DND-41 (cell line): Measurements from ENCODE around the gene CCDC167.

Experiments
- EZH2 ChIP-seq: IDR thresholded peaks from 3 replicates; pipeline ENCODE4 v1.6.1; 2012; ENCODE audit warnings: borderline replicate concordance, low read depth, mild to moderate bottlenecking, moderate library complexity, low read length, inconsistent platforms; ENCODE audit not compliant: severe bottlenecking
- TF ChIP-seq, protein P1 (sequence below): IDR thresholded peaks from 2 replicates; pipeline ENCODE4 v1.5.1; 2012; ENCODE audit warnings: borderline replicate concordance, low read length, moderate library complexity, mild to moderate bottlenecking; ENCODE audit not compliant: poor library complexity, severe bottlenecking; ENCODE audit errors: extremely low read depth

DNA sequence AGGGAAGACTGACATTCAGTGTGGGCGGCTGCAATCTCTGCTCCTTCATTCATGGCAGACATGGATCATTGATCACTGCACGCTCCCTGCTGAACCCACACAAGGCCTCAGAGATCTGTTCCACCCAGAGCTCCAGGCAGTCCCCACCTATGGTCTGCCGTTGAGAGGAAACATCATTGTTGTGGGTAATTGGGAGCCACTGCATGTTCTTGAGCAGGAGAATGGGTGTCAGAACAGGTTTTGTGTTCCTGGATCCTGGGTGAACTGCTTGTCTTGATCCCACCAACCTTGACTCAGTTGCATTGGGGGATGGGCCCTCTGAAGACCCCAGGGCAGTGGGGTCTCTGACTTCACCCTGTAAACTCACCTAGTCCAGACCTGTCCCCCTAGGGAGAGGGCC, 23.1 kb upstream of the CCDC167 start:
- TF ChIP-seq, protein P1, sequence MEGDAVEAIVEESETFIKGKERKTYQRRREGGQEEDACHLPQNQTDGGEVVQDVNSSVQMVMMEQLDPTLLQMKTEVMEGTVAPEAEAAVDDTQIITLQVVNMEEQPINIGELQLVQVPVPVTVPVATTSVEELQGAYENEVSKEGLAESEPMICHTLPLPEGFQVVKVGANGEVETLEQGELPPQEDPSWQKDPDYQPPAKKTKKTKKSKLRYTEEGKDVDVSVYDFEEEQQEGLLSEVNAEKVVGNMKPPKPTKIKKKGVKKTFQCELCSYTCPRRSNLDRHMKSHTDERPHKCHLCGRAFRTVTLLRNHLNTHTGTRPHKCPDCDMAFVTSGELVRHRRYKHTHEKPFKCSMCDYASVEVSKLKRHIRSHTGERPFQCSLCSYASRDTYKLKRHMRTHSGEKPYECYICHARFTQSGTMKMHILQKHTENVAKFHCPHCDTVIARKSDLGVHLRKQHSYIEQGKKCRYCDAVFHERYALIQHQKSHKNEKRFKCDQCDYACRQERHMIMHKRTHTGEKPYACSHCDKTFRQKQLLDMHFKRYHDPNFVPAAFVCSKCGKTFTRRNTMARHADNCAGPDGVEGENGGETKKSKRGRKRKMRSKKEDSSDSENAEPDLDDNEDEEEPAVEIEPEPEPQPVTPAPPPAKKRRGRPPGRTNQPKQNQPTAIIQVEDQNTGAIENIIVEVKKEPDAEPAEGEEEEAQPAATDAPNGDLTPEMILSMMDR: no peak
- TF ChIP-seq EZH2: no peak
